DND-41 (cell line): ENCODE measurements around the gene REST.

ENCODE experiments used
- EZH2 ChIP-seq: IDR thresholded peaks from 3 replicates; pipeline ENCODE4 v1.6.1; 2012; ENCODE audit warnings: borderline replicate concordance, low read depth, mild to moderate bottlenecking, moderate library complexity, low read length, inconsistent platforms; ENCODE audit not compliant: severe bottlenecking
- TF ChIP-seq, protein P1 (sequence below): IDR thresholded peaks from 2 replicates; pipeline ENCODE4 v1.5.1; 2012; ENCODE audit warnings: borderline replicate concordance, low read length, moderate library complexity, mild to moderate bottlenecking; ENCODE audit not compliant: poor library complexity, severe bottlenecking; ENCODE audit errors: extremely low read depth

DNA sequence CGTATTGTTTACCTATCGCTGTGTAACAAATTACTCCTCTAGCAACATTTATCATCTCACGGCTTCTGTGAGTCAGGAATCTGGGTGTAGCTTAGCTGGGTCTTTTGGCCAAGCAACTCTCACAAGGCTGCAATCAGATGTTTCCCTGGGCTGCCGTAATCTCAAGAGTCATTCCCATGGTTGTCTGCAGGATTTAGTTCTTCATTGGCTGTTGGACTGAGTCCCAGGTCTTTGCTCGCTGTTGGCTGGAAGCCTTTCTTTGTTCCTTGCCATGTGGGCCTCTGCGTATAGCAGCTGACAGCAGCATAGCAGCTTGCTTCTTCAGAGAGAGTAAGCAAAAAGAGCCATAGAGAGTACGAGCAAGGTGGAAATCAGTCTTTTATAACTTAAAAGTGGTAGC, 87.8 kb downstream of the REST start:
- TF ChIP-seq, protein P1, sequence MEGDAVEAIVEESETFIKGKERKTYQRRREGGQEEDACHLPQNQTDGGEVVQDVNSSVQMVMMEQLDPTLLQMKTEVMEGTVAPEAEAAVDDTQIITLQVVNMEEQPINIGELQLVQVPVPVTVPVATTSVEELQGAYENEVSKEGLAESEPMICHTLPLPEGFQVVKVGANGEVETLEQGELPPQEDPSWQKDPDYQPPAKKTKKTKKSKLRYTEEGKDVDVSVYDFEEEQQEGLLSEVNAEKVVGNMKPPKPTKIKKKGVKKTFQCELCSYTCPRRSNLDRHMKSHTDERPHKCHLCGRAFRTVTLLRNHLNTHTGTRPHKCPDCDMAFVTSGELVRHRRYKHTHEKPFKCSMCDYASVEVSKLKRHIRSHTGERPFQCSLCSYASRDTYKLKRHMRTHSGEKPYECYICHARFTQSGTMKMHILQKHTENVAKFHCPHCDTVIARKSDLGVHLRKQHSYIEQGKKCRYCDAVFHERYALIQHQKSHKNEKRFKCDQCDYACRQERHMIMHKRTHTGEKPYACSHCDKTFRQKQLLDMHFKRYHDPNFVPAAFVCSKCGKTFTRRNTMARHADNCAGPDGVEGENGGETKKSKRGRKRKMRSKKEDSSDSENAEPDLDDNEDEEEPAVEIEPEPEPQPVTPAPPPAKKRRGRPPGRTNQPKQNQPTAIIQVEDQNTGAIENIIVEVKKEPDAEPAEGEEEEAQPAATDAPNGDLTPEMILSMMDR, result no peak
- no peak for TF ChIP-seq EZH2
